SK-N-SH treated with all-trans-retinoic acid at 6 μM for 48 hours (cell line): ENCODE data around the gene LAMA2.

Experiments used
- ATAC-seq: fragments of 200-7000 bp; cut with Tn5 transposase; 3 replicates; pipeline ENCODE4 v1.9.1; 2020; ENCODE audit warnings: mild to moderate bottlenecking, moderate library complexity
- BACH2 ChIP-seq: fragments of 250-450 bp; sonication (Bioruptor Pico); IDR thresholded peaks from 2 replicates; pipeline ENCODE4 v1.9.0; 2021; ENCODE audit warnings: mild to moderate bottlenecking, borderline replicate concordance
- CSDC2 ChIP-seq: fragments of 250-450 bp; sonication (Bioruptor Pico); IDR thresholded peaks from 2 replicates; pipeline ENCODE4 v1.5.0; 2020; ENCODE audit warnings: mild to moderate bottlenecking, moderate library complexity
- ESRRG ChIP-seq: fragments of 250-450 bp; sonication (Bioruptor Pico); IDR thresholded peaks from 2 replicates; pipeline ENCODE4 v1.6.1; 2021; ENCODE audit warnings: mild to moderate bottlenecking
- GLIS3 ChIP-seq: fragments of 250-450 bp; sonication (Bioruptor Pico); IDR thresholded peaks from 2 replicates; pipeline ENCODE4 v1.5.0; 2020; ENCODE audit warnings: mild to moderate bottlenecking, moderate library complexity
- ISL1 ChIP-seq: fragments of 250-450 bp; sonication (Bioruptor Pico); IDR thresholded peaks from 2 replicates; pipeline ENCODE4 v2.1.2; 2022; ENCODE audit warnings: mild to moderate bottlenecking, moderate library complexity
- POU6F1 ChIP-seq: fragments of 250-450 bp; sonication (Bioruptor Pico); IDR thresholded peaks from 2 replicates; pipeline ENCODE4 v1.8.0; 2021; ENCODE audit warnings: low read depth, mild to moderate bottlenecking, moderate library complexity, borderline replicate concordance
- PPARA ChIP-seq: fragments of 250-450 bp; sonication (Bioruptor Pico); IDR thresholded peaks from 2 replicates; pipeline ENCODE4 v1.5.0; 2020; ENCODE audit warnings: mild to moderate bottlenecking, borderline replicate concordance
- RARB ChIP-seq: fragments of 250-450 bp; sonication (Bioruptor Pico); IDR thresholded peaks from 2 replicates; pipeline ENCODE4 v1.8.0; 2021; ENCODE audit warnings: mild to moderate bottlenecking, moderate library complexity
- SNAI2 ChIP-seq: fragments of 250-450 bp; sonication (Bioruptor Pico); IDR thresholded peaks from 2 replicates; pipeline ENCODE4 v1.5.0; 2020; ENCODE audit warnings: mild to moderate bottlenecking, moderate library complexity
- TCF4 ChIP-seq: fragments of 250-450 bp; sonication (Bioruptor Pico); IDR thresholded peaks from 2 replicates; pipeline ENCODE4 v1.8.0; 2021; ENCODE audit warnings: mild to moderate bottlenecking, moderate library complexity, borderline replicate concordance
- TOX ChIP-seq: fragments of 250-450 bp; sonication (Bioruptor Pico); IDR thresholded peaks from 2 replicates; pipeline ENCODE4 v1.8.0; 2021; ENCODE audit warnings: mild to moderate bottlenecking, moderate library complexity, borderline replicate concordance
- TSHZ2 ChIP-seq: fragments of 250-450 bp; sonication (Bioruptor Pico); IDR thresholded peaks from 2 replicates; pipeline ENCODE4 v1.5.0; 2020; ENCODE audit warnings: mild to moderate bottlenecking, moderate library complexity
- ZC3H10 ChIP-seq: fragments of 250-450 bp; sonication (Bioruptor Pico); IDR thresholded peaks from 2 replicates; pipeline ENCODE4 v1.5.1; 2021; ENCODE audit warnings: mild to moderate bottlenecking, moderate library complexity
- ZFP3 ChIP-seq: fragments of 250-450 bp; sonication (Bioruptor Pico); IDR thresholded peaks from 2 replicates; pipeline ENCODE4 v1.5.0; 2020; ENCODE audit warnings: mild to moderate bottlenecking, moderate library complexity
- ZNF565 ChIP-seq: fragments of 450-650 bp; formaldehyde crosslinking; conservative IDR thresholded peaks from 2 replicates; pipeline ENCODE4 v1.5.0; 2020; ENCODE audit warnings: low read depth, mild to moderate bottlenecking, moderate library complexity
- ZNF70 ChIP-seq: fragments of 450-650 bp; formaldehyde crosslinking; IDR thresholded peaks from 2 replicates; pipeline ENCODE4 v1.5.0; 2020; ENCODE audit warnings: mild to moderate bottlenecking, moderate library complexity
- ZNF8 ChIP-seq: fragments of 450-650 bp; formaldehyde crosslinking; IDR thresholded peaks from 2 replicates; pipeline ENCODE4 v1.5.0; 2020; ENCODE audit warnings: mild to moderate bottlenecking, moderate library complexity
- TF ChIP-seq, protein P1 (sequence below): fragments of 250-450 bp; sonication (Bioruptor Pico); IDR thresholded peaks from 2 replicates; pipeline ENCODE4 v1.5.1; 2020; ENCODE audit warnings: low read depth, mild to moderate bottlenecking, moderate library complexity
- TF ChIP-seq, protein P2 (sequence below): fragments of 250-450 bp; sonication (Bioruptor Pico); IDR thresholded peaks from 2 replicates; pipeline ENCODE4 v1.8.0; 2020; ENCODE audit warnings: mild to moderate bottlenecking, moderate library complexity, borderline replicate concordance
- TF ChIP-seq, protein P3 (sequence below): fragments of 250-450 bp; sonication (Bioruptor Pico); IDR thresholded peaks from 2 replicates; pipeline ENCODE4 v1.5.1; 2021; ENCODE audit warnings: mild to moderate bottlenecking, moderate library complexity

The LAMA2 gene

GRCh38 chr6:129212081-129212480 is 329.1 kb downstream of the LAMA2 start:
- TF ChIP-seq ZNF8, result no peak
- TF ChIP-seq, protein P1, sequence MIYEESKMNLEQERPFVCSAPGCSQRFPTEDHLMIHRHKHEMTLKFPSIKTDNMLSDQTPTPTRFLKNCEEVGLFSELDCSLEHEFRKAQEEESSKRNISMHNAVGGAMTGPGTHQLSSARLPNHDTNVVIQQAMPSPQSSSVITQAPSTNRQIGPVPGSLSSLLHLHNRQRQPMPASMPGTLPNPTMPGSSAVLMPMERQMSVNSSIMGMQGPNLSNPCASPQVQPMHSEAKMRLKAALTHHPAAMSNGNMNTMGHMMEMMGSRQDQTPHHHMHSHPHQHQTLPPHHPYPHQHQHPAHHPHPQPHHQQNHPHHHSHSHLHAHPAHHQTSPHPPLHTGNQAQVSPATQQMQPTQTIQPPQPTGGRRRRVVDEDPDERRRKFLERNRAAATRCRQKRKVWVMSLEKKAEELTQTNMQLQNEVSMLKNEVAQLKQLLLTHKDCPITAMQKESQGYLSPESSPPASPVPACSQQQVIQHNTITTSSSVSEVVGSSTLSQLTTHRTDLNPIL (CRISPR knock-in tag), result no peak
- TF ChIP-seq BACH2, result no peak
- no peak for TF ChIP-seq TCF4 (CRISPR knock-in tag)
- no peak for TF ChIP-seq ZC3H10 (CRISPR knock-in tag)
- TF ChIP-seq RARB (CRISPR knock-in tag), result no peak
- no peak for TF ChIP-seq ZNF70 (CRISPR knock-in tag)
- ATAC-seq, result no peak

GRCh38 chr6:129215246-129215645 is 332.3 kb downstream of the LAMA2 start:
- no peak for ATAC-seq
- no peak for TF ChIP-seq SNAI2 (CRISPR knock-in tag)
- TF ChIP-seq ZFP3, result no peak
- no peak for TF ChIP-seq TSHZ2 (CRISPR knock-in tag)

- TF ChIP-seq, protein P1 (CRISPR knock-in tag), result no peak
- TF ChIP-seq POU6F1 (CRISPR knock-in tag) (no peak), SNAI2 (CRISPR knock-in tag) (no peak), GLIS3 (CRISPR knock-in tag) (no peak), BACH2 (no peak), TOX (CRISPR knock-in tag) (no peak), ZC3H10 (CRISPR knock-in tag) (no peak), CSDC2 (CRISPR knock-in tag) (no peak), TCF4 (CRISPR knock-in tag) (no peak), ESRRG (CRISPR knock-in tag) (no peak), ZNF8 (no peak), ISL1 (CRISPR knock-in tag) (no peak), PPARA (CRISPR knock-in tag) (no peak), ZNF70 (CRISPR knock-in tag) (no peak), ZNF565 (CRISPR knock-in tag) (no peak), ZFP3 (no peak)
- TF ChIP-seq, protein P2, sequence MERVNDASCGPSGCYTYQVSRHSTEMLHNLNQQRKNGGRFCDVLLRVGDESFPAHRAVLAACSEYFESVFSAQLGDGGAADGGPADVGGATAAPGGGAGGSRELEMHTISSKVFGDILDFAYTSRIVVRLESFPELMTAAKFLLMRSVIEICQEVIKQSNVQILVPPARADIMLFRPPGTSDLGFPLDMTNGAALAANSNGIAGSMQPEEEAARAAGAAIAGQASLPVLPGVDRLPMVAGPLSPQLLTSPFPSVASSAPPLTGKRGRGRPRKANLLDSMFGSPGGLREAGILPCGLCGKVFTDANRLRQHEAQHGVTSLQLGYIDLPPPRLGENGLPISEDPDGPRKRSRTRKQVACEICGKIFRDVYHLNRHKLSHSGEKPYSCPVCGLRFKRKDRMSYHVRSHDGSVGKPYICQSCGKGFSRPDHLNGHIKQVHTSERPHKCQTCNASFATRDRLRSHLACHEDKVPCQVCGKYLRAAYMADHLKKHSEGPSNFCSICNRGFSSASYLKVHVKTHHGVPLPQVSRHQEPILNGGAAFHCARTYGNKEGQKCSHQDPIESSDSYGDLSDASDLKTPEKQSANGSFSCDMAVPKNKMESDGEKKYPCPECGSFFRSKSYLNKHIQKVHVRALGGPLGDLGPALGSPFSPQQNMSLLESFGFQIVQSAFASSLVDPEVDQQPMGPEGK, result no peak
- TF ChIP-seq, protein P3, sequence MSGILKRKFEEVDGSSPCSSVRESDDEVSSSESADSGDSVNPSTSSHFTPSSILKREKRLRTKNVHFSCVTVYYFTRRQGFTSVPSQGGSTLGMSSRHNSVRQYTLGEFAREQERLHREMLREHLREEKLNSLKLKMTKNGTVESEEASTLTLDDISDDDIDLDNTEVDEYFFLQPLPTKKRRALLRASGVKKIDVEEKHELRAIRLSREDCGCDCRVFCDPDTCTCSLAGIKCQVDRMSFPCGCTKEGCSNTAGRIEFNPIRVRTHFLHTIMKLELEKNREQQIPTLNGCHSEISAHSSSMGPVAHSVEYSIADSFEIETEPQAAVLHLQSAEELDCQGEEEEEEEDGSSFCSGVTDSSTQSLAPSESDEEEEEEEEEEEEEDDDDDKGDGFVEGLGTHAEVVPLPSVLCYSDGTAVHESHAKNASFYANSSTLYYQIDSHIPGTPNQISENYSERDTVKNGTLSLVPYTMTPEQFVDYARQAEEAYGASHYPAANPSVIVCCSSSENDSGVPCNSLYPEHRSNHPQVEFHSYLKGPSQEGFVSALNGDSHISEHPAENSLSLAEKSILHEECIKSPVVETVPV (CRISPR knock-in tag), result no peak
- no peak for ATAC-seq
Measured at GRCh38 chr6:129215916-129216520, 333.1 kb downstream of the LAMA2 start.
